EH (cell line): ENCODE results near the gene ATP8A1.
"Not testable (repeated sequence)": the region's sequence is repeated elsewhere in the genome, so short reads cannot be mapped to it uniquely, and the experiment has no call there.

ENCODE experiments used
- DNase-seq: peaks from one replicate; pipeline ENCODE4 v3.0.0-alpha.2; 2015; ENCODE audit warnings: low read depth

Gene ATP8A1

GRCh38 chr4:42501624-42502401 lies 155.1 kb downstream of the ATP8A1 start:
- no peak for DNase-seq

- no peak for DNase-seq
Observed at GRCh38 chr4:42498040-42498439, 158.9 kb downstream of the ATP8A1 start.

- DNase-seq: no peak
Observed at GRCh38 chr4:42497142-42497910, 159.6 kb downstream of the ATP8A1 start.

DNA sequence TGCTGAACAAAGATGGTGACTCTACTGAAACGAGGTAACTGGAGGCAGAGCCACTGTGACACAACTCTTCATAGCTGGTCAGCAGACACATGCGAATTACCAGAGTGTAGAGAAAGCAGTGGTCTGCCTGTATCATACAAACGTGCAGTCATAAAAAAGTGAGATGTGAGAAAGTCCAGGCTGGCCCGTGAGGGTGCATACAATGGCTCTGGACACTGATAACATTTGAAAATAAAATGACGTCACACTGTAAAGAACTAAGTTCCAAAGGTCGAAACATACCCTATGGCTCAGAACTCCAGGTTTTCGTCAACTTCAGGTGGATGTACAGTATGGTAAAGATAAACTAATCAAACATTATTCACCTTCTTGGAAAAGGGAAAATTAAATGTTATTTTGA lies 163.9 kb downstream of the ATP8A1 start:
- DNase-seq: no peak

GRCh38 chr4:42490015-42490414 lies 166.9 kb downstream of the ATP8A1 start:
- DNase-seq: no peak

- DNase-seq: no peak
Observed at GRCh38 chr4:42489095-42489494, 167.8 kb downstream of the ATP8A1 start.

DNA sequence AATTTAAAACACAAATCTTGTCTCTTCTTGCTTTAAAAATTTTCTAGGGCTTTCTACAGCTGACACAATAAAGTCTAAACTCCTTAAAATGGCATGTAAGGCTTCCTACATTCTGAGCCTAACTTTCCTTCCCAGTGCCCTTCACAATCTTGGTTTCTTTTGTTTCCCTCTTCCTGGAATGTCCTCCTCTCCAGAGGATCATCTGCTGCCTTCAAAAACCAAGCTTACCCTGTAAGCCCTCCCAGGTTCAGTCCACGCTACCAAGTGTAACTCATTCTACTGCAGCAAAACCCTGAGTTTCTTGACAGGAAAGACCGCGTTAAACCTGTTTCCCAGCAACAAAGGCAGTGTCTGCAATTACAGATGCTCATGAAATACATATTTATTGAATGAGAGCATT lies 168.4 kb downstream of the ATP8A1 start:
- DNase-seq: no peak

DNA sequence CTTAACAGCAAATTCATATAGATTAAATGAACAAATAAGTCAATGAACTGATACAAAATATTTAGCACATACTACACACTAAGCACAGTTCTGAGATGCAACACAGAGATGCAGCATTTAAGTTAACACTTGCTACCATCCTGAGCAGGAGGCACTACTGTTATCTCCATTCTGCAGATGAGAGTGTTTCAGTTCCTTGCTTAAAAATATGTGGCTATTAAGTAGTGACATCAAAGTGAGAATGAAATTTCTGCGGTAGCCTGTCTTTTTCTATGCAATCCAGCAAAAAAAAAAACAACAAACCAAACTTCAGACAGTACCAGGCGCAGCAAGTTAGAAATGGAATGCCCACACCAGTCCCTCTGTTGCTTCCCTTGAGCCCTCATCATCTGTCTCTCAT lies 168.8 kb downstream of the ATP8A1 start:
- DNase-seq: no peak

DNA sequence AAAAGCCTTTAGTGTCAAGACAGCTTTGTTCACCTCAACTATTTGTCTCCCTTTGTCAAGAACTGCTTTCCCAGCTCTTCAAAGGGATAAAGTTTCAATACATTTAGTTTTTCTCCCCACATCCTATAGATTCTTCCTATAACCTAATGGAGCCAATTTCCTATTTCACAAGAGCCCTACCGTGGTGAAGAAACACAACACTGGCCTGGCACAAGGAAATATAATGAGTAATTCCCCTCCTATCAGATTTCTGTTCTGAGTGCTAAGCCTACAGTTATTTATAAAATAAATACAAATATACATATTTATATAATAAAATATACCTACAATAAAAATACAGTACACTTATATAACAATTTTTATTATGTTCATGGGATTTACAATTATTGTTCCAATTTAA lies 169.7 kb downstream of the ATP8A1 start:
- no peak for DNase-seq

DNA sequence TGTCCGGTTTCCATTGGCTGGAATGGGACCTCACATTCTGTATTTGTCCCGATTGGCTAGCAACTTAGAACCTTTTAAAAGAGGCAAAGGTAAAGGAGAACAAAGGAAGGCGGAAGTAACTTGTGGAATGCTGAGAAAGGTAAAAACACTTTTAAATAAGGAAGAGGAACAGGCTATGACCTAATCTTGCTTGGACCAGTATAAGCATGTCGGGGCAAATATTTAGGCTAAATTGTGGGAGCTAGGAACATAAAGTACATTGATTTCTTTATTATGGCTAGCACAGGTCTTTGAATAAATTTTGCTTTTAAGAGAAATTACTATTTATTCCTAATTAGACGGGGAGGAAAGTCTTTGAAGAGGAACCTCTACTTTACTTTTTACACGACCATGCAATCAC lies 170.7 kb downstream of the ATP8A1 start:
- not testable (repeated sequence) for DNase-seq

DNA sequence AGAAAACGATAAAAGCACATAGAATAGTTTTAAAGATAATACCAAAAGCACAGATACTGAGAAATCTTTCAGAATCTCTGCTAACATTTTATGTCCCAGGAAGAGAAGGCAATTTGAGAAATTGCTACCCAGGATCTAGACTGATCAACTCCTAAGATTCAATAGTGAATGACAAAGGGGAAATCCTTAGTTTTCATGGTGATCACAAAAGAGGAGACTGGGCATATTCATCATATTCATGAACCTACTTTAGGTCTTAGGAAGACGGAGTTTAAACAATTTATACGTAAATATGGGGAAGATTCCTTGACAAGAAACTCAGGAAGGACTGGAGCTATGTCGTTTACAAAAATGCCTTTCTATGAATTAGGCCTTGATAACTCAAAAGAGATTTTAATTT lies 172.3 kb downstream of the ATP8A1 start:
- DNase-seq: no peak

- no peak for DNase-seq
Observed at GRCh38 chr4:42483426-42484379, 173.2 kb downstream of the ATP8A1 start.

- no peak for DNase-seq
Observed at GRCh38 chr4:42482516-42483327, 174.2 kb downstream of the ATP8A1 start.

GRCh38 chr4:42480717-42481116 lies 176.2 kb downstream of the ATP8A1 start:
- DNase-seq: no peak

GRCh38 chr4:42480281-42480680 lies 176.6 kb downstream of the ATP8A1 start:
- DNase-seq: no peak

DNA sequence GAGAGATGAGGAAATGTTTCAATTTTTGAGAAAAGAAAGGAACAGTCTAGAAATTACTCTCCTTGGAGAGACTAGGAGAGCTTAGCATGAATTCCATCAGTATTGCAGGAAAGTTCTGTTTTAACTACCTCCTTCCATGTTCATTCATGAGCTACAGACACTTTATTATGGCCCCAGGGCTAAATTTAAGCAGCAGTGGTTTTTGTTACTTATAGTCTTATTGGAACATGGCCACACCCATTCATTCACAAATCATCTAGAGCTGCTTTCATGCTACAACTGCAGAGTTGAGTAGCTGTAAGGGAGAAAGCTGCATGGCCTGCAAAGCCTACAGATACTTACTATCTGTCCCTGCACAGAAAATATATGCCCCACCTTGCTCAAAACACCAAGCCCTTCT lies 178.0 kb downstream of the ATP8A1 start:
- DNase-seq: no peak

DNA sequence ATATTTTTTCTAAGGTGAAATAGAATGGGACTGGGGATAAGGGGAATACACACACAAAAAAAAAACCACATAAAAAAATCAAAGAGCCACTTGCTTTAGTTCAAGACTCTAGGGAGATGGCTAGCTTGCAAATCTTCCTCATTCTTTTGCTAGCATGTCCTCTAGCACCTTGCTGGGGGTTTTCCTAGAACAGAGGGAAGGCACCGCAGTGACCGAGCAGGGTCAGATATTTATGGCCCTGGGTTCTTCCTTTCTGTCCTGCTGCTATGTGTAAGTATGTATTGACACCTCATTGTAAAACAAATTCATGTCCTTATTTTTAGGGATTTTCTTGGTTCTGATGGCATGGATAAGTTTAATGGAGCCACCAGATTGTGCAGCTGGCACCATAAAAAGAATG lies 178.4 kb downstream of the ATP8A1 start:
- DNase-seq: no peak

- DNase-seq: no peak
Observed at GRCh38 chr4:42474406-42474805, 182.5 kb downstream of the ATP8A1 start.

- no peak for DNase-seq
Observed at GRCh38 chr4:42473071-42473684, 183.7 kb downstream of the ATP8A1 start.

DNA sequence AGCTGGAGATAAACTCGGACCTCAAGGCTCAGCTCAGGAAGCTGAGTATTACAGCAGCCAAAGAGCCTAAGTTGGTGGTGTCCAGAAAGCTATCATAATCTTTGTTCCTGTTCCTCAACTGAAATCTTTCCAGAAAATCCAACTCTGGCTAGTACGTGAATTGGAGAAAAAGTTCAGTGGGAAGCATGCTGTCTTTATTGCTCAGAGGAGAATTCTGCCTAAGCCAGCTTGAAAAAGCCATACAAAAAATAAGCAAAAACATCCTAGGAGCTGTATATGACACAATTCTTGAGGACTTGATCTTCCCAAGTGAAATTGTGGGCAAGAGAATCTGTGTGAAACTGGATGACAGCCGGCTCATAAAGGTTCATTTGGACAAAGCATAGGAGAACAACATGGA lies 185.0 kb downstream of the ATP8A1 start:
- no peak for DNase-seq

- no peak for DNase-seq
Observed at GRCh38 chr4:42470023-42470422, 186.9 kb downstream of the ATP8A1 start.
